Measurements from ENCODE around the gene KCTD13.

GRCh38 chr16:29963021-29963743 lies 37.2 kb upstream of the KCTD13 start:
- no peak for TF ChIP-seq EZH2phosphoT487 (IDR thresholded peaks at IDR 0.05; ENCODE audit: borderline replicate concordance, low read depth)
- no peak for TF ChIP-seq CTCF (IDR thresholded peaks at IDR 0.05)
- no peak for TF ChIP-seq YY1 (IDR thresholded peaks at IDR 0.05; ENCODE audit: low read depth)
- TF ChIP-seq TAF1 (IDR thresholded peaks at IDR 0.05; ENCODE audit: borderline replicate concordance, low read depth, low read length): no peak
- no peak for TF ChIP-seq TCF12 (IDR thresholded peaks at IDR 0.05)
- TF ChIP-seq, protein P1, sequence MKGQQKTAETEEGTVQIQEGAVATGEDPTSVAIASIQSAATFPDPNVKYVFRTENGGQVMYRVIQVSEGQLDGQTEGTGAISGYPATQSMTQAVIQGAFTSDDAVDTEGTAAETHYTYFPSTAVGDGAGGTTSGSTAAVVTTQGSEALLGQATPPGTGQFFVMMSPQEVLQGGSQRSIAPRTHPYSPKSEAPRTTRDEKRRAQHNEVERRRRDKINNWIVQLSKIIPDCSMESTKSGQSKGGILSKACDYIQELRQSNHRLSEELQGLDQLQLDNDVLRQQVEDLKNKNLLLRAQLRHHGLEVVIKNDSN (IDR thresholded peaks at IDR 0.05; ENCODE audit: borderline replicate concordance, low read depth): no peak
- TF ChIP-seq MAX (IDR thresholded peaks at IDR 0.05; ENCODE audit: low read depth): no peak
- TF ChIP-seq USF2 (IDR thresholded peaks at IDR 0.05; ENCODE audit: borderline replicate concordance, low read depth, low read length): no peak
- TF ChIP-seq FOXJ3 (CRISPR knock-in tag; IDR thresholded peaks at IDR 0.05): no peak
- no peak for TF ChIP-seq RXRA (IDR thresholded peaks at IDR 0.05; ENCODE audit: borderline replicate concordance, low read depth)
- no peak for TF ChIP-seq POLR2AphosphoS5 (IDR thresholded peaks at IDR 0.05; ENCODE audit: low read depth, low read length)
- no peak for TF ChIP-seq SIN3A (IDR thresholded peaks at IDR 0.05; ENCODE audit: borderline replicate concordance, low read depth, low read length)

Data from SK-N-SH (cell line).